Ovary (tissue), 3 donors: Measurements from ENCODE around the gene VAPB.

Experiments used
- EP300 ChIP-seq: sonication (generic); formaldehyde crosslinking; IDR thresholded peaks from one replicate; pipeline ENCODE4 v1.6.1; 2017; ENCODE audit warnings: antibody characterized with exemption
- POLR2A ChIP-seq: fragments of 450-650 bp; IDR thresholded peaks from one replicate; pipeline ENCODE4 v1.6.1; 2017; ENCODE audit warnings: antibody characterized with exemption, mild to moderate bottlenecking, moderate library complexity
- TF ChIP-seq, protein P1 (sequence below), 3 donors: fragments of 450-650 bp in 2 of 3; fragments of 200-600 bp in 1 of 3; IDR thresholded peaks; one replicate each; pipeline versions ENCODE4 v1.5.1 to v1.8.0; 2016 to 2022; ENCODE audit warnings: antibody characterized with exemption in 3 of 3, mild to moderate bottlenecking in 1 of 3
- donor health status: DM: no; HTN: no; CAD: no.

DNA sequence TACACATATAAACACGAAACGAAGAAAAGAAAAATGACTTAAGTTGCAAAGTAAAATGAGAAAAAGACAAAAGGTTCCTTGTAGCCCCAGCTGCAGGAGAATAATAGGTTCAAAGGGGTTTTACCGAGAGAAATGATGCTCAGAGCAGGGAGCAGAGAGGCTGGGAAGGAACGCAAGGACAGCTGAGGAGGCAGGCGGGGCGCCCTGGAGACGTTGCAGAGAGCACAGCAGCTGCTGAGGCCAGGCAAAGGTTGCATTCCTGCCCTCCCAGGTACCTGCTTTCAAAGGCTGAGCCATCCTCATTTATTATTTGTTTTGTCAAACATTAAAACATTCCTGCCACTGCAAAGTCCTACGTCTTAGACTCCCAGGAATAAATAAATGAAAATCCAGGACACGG lies 16.2 kb upstream of the VAPB start:
- TF ChIP-seq POLR2A (no peak), EP300 (no peak)
- TF ChIP-seq, protein P1, sequence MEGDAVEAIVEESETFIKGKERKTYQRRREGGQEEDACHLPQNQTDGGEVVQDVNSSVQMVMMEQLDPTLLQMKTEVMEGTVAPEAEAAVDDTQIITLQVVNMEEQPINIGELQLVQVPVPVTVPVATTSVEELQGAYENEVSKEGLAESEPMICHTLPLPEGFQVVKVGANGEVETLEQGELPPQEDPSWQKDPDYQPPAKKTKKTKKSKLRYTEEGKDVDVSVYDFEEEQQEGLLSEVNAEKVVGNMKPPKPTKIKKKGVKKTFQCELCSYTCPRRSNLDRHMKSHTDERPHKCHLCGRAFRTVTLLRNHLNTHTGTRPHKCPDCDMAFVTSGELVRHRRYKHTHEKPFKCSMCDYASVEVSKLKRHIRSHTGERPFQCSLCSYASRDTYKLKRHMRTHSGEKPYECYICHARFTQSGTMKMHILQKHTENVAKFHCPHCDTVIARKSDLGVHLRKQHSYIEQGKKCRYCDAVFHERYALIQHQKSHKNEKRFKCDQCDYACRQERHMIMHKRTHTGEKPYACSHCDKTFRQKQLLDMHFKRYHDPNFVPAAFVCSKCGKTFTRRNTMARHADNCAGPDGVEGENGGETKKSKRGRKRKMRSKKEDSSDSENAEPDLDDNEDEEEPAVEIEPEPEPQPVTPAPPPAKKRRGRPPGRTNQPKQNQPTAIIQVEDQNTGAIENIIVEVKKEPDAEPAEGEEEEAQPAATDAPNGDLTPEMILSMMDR (IDR thresholded peaks at IDR 0.05), result no peak
